GM21737 (cell line): ENCODE results near the gene ISCA2.
A peak's percentile ranks its signal among the peaks of the same experiment; 100 is the strongest.
"Not testable (repeated sequence)": the region's sequence is repeated elsewhere in the genome, so short reads cannot be mapped to it uniquely, and the experiment has no call there.

Experiments used
- ATAC-seq: cut with Tn5 transposase; IDR thresholded peaks from one replicate; pipeline ENCODE4 v1.9.1; 2021; ENCODE audit warnings: mild to moderate bottlenecking, moderate library complexity; ENCODE audit not compliant: unreplicated experiment

ISCA2 gene, protein sequence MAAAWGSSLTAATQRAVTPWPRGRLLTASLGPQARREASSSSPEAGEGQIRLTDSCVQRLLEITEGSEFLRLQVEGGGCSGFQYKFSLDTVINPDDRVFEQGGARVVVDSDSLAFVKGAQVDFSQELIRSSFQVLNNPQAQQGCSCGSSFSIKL

DNA sequence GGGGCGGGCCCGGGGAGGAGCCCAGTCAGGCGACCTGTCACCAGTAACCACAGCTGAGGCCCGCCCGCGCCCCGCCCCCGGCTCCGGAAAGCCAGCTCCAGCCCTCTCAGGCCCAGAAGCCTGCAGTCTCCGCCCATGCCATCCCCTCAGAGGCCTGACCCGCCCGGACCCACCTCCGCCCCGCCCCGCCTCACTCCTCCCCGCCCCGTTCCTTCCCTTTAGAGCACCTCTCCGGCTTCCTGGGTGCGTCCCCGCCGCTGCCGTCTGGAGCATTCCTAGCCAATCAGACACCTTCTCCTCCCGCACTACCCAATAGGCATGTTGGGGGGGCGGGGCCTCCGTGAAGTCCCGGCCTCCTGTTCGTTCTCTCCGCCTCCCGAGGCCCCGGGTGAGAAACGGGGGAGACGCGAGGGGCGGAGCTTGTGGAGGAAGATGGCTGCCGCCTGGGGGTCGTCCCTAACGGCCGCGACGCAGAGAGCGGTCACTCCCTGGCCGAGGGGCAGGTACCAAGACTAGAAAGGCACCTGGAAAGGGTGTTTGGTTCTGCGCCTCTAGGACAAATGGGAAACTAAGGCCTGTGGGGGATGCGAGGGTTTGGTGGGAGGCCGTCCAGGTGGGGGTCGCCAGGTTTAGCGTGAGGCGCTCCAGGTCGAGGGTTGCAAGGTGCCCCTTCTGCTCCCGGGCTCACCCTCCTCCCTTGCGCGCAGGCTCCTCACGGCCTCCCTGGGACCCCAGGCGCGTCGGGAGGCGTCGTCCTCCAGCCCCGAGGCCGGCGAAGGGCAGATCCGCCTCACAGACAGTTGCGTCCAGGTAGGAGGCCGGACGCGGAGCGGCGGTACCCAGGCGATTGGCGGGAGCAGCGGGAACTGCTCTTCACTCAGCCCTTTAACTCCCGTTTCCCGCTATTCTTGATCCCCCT lies at the start of gene ISCA2:
TSS of gene ISCA2 (plus strand) at position 423 of the 919 bp plus-strand sequence. CDS start at position 433, 10 bp downstream.
- peak; percentile 84 for ATAC-seq

DNA sequence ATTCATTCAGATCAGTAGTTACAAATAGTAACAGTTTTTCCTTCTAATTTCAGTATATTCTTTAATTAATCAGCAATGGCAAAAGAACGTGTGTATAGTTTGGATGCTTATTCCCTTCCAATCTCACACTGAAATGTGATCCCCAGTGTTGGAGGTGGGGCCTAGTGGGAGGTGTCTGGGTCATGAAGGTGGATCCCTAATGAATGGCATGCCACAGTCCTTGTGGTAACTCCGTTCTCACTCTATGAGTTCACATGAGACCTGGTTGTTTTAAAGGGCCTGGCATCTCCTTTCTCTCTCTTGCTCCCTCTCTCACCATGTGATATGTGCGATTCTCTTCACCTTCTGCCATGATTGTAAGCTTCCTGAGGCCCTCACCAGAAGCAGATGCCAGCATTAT lies 48.7 kb upstream of the ISCA2 start:
- no peak for ATAC-seq

DNA sequence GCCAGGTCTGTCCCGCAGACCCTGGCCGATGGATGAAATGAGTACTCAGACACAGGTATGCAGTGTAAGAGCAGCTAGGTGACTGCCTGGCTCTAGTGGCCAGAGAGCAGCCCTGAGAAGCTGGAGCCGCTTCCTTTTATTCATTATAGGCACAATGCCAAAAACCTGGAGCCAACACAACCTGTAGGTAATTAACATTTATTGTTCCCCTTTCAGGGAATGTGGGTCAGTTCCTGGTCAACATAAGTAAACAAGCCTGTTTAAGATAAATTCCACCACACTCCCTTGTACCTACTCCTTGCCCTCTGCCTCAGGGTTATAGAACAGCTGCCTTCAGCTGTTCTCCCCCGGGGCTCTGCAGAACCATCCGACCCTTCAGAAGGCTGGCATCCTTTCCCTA lies 39.2 kb upstream of the ISCA2 start:
- ATAC-seq, result not testable (repeated sequence)

DNA sequence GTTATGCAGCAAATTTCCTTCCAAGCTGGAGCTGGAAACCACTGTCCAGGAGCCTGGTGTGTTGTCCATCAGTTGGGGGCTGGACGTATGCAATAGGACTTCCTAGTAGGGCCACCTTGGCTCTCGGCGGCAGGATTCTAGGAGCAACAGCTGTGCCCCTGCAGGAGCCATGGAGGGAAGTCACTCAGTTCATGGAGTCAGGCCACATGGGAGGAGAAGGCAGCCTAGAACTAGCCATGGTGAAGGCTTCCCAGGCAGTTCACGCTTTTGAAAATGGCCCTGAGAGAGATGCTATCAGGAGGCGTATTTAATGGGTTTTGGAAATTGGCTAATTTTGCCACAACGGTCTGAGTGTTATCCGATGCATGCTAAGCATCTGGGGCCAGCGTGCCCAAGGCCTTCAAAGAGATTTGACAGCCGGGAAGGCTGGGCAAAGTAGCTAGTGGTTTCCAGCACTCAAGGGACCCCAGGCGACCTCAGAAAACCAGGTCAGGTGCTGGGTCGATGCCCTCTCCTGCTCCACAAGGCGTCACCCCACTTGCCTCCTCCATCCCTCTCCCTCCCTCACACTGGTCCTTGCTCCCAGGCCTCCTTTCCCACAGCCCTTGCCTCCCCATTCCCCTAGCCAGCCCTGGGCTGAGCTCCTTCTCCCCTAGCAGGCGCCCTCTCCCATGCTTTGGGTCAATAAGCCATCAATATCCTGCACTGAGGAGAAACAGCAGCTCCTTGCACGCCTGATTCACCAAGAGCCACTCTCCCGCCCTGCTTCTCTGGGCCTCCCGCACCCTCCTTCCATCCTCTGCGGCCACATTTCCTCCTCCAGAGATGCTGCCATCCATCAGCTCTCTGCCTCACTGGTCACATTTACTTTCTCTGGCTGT lies 36.6 kb upstream of the ISCA2 start:
- no peak for ATAC-seq

DNA sequence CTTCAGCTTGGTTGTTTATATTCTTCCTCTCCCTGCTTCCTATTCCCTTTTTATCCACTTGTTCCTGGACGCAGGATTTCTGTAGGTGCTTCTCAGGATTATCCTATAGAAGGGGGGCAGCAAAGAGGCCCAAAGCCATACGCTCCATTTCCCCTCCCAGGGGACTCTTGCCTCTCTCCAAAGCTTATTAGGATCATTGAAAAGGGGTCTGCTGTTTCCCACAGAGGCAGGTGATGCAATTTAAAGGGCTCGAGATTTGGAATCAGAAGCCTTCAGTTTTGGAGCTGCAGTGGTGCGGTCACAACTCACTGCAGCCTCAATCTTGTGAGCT lies 36.0 kb upstream of the ISCA2 start:
- no peak for ATAC-seq

DNA sequence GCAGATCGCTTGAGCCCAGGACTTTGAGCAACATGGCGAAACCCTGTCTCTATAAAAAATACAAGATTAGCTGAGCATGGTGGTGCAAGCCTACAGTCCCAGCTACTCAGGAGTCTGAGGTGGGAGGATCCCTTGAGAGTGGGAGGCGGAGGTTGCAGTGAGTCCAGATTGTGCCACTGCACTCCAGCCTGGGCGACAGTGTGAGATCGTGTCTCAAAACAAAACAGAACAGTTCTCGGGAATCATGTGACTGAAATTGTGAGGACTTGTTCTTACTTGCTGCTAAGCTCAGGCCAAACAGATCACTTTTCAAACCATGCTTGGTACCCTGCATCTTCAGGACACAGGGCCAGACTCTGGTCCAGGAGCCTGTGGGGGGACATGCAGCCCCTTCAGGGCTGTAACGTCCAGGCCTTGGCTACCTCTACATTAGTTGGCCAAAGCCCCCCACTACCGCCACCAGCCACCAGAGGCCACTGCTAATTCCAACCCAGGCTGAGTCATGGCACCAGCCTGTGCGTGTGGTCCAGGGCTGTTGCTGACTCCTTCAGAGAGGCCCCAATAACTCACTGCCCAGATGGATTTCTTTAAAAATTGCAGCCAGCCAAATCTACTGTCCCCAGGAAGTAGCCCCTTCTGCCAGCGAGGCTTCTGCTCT lies 34.1 kb upstream of the ISCA2 start:
- no peak for ATAC-seq

DNA sequence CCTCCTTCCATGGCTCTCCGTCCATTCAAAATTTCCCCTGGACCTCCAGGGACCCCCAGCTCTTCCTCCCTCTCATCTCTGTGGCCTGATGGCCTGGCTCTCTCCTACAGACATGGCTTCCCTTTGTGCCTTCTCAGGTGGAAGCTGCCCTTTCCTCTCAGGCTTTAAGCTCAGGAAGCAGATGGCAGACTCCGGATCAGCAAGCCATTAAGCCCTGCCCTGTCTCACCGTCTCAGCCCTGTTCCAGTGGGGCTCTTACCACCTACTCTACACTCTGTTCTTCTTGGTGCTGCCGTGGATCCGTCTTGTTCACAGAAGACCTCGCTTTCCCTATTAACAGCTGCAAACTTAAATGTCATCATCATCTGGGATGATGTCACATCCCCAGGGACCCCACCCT lies 33.6 kb upstream of the ISCA2 start:
- ATAC-seq, result no peak

DNA sequence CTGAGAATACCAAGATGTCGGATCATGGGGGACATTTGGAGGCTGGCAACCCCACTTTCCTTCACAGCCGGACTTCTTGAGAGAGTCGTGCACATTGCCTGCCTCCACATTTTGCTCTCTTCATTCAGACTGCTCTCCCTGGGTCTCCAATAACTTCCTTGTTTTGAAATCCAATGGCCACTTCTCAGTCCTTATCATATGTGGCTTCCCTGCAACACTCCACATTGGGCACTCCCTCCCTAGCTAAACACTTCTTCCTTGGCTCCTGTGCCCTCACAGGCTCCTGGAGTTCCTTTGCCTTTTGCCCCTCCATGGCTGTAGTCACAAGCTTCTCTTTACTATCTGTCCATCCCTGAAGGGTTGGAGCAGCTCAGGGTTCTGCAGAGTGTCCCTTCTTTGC lies 30.6 kb upstream of the ISCA2 start:
- no peak for ATAC-seq

DNA sequence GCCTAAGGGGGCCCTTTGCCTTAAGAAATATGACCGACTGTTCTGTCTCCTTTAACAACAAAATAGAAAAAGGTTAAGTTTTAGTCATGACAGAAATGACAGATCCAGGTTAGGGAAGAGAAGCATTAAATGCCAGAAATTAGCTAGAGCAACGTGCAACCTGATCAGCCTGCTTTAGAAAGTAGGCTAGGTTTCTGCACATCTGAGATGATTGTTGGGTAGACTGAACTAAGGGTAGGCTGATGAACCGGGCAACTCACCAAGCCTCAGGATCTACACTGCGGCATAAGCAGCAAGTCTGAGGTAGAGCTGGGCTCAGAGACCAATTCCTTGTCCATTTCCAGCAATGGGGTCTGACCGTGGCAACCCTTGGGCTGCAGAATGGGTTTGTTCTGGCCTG lies 29.9 kb upstream of the ISCA2 start:
- ATAC-seq, result no peak

DNA sequence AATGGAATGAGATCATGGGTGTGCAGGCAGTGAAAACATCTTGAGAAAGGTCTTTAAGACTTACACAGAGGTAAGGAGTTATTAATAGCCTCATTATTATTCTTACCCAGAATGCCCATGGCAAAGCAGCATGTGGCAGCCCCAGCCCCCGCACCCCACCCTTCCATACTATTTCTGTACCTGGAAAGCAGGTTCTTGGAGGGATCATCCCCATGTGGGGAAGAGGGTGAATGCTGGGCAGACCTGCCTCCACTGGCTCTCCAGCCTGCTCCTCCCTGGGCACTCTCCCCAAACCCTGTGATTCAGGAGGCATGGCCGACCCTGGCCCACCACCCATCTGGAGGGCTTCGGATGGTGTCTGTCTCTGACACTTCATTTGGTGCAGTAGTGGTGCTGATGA lies 28.8 kb upstream of the ISCA2 start:
- ATAC-seq, result no peak

DNA sequence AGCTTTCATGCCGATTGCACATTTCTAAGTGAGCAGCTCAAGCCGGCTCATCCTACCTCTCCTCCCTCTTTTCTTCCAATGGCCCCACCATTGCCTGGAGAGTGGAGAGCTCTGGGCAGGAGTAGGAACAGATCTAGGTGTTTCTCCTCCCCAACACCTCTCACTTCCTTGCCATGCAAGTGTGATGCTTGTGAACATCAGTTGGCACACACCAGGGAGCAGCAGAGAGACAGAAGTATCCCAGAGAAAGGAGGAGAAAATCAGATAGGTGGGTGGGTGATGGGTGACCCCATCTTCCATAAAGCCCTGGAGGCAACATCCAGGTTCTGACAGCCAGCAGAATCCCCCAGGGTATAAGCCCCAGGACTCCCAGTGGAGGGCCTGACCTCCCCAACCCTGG lies 28.2 kb upstream of the ISCA2 start:
- ATAC-seq, result no peak

DNA sequence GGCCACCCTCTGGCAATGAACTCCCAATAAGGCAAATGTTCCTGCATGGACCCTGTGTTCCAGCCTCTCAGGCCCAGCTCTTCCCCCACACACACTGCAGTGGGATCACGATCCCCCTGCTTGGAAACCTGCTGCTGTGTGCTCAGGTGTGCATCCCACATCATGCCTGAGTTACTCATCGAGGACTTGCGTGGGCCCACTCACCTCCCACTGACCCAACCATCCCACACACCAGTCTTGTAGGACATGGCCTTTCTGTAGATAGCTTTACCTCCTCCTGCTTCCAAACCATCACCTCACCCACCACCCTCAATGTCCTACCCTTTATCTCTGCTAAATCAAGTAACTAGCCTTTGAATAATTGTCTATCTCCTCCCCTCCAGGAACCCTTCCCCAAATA lies 25.1 kb upstream of the ISCA2 start:
- no peak for ATAC-seq

DNA sequence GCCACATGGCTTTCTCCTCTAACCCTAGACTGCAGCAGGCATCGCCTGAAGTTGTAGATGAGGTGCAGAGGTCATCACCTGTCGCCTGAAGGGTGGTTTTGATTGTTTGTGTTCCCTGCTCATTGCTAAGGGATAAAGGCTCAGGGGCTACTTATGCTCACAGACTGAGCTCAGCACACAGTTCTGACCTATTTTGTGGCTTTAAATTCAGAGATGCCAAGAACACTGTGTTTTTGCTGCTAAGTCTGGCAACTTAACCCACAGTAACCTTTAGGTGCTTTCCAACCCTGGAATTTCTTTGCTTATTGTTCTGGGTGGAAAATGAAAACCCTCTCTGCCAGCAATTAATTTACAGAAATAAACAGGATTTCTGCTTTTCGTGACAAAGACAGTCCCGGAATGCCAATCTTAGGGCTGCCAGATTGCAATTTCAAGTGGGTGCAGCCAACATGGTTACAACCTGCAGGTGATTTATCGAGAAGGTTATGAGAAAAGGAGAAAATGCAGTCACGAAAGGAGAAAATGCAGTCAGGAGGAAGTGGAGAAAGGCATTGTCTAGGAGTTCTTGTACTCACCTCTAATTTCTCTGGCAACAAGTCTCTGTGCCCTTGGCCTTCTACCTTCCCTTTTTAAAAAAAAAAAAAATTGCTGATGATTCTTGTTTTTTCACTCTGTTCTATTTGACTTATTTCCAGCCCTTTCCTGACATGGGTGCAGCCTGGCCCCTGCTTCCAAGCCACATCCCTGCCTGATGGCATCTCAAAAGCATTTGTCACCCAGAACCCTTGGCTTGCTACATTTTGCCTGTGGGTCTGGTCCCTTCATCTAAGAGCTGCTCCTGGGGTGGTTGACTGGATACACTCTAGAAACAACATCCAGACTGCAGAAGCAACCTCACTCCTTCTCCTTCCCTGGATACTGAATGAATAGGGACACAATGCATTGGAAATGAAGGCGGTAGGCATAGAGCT lies 23.7 kb upstream of the ISCA2 start:
- no peak for ATAC-seq

DNA sequence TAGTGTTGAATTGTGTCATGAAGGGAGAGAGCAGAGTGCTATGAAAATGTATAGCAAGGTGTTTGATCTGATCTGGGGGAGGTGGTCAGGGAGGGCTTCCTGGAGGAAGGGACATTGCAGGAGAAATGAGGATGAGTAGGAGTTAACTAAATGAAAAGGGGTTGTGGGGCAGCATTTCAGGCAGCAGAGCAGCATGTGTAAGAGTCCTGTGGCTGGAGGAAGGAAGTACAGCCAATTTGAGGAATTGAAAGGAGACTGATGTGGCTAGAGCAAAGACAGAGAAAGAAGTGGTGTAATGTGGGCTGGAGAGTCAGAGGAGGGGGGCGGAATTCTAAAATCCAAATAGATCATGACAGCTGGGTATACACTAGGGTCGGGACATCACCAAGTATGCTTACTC lies 21.0 kb upstream of the ISCA2 start:
- ATAC-seq, result no peak

DNA sequence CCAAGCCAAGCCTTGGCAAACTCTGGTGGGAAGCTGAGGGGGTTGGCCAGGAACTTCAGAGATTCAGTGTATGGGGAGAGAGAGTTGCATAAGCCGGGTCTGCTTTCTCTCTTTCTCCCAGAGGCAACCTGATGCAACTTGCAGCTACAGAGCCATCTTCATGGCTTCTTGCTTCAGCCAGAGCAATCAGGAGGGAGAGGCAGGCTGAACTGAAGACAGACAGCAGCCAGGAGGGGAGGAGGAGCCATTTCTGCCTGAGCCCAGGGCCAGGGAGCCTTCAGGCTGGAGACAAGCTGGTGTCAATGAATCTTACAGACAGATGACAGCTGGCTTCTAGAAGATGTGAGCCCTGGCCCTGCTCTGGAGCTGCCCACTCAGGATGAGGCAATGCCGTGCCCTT lies 19.2 kb upstream of the ISCA2 start:
- no peak for ATAC-seq

DNA sequence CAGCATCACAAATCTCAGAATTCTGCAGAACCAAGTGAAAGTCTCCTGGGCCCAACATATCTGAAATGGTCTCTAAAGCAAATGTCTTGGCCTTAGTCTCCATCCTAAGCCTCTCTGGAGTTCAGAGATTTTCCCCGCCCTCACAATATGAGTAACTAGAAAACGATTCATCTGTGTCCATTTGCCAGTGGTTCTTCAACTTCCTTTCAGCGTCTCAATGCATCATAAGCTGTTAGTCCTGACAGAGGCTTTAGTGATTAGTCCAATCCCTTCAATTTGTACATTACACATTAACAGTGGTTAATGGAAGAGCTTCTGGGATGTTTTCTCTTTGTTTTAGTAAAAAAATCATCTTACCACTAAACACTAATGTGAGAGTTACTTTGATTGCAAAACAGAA lies 17.9 kb upstream of the ISCA2 start:
- no peak for ATAC-seq

DNA sequence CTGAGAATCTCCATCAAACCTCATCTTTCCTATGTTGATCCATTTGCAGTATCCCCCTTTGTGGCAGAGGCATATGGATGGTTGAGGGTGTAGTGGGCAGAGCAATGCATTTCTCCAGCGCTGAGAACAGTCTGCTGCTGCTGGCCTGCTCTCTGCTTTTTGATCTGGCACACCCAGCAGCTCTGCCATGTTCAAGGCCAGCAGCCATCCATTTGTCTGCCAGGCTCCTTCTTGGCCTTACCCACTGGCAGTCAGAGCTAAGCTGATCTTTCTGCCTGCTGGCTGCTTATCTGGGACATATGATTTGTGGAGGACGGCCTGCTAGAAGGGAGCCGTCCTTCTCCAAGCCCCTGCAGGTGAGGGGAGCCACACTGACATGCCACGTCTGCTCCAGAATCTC lies 17.5 kb upstream of the ISCA2 start:
- ATAC-seq, result no peak

DNA sequence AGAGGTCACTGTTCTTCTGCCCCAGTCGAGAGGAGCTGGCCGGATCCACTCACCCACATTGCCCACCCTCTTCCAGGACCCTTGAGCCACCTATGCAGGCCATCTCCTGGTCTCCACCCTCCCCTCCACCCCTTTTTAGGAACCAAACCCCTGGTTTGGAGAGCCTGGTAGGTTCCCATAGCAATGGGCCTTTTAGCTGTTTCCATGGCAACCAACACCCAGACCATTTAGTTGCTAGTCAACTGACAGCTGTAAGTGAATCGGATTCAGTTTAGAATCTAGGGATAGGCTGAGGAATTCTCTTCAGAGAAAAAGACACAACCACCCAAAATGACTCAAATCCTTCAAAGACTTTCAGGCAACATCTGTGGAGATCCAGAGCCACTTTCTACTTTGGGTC lies 17.0 kb upstream of the ISCA2 start:
- ATAC-seq, result no peak

DNA sequence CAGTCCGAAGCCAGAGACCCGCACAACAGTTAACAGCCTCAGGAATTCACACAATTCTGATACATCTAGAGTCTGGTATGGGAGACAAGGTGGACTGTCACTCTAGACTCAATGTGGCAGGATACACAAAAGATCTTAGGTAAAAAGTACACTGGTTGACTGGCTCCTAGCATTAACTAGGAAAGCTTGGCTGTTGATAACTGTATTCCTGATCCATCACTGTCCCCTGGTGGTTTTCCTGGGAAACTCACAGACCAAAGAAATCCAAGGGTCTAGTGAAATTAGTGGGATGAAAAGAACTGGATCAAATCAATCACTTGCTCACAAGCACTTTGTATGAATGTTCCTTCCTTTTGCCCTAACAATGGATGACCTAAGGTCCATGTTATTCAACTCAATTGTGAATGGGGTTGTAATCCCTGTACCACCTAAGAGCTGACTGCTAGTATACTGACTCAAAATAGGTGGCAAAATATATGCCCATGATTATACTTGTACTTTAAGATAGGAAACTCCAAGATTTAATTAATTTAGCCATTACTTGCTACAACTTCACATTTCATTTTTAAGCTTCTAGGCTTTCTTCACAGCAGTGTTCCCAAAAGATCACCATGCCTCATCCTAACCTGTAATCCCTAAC lies 14.4 kb upstream of the ISCA2 start:
- ATAC-seq, result no peak

DNA sequence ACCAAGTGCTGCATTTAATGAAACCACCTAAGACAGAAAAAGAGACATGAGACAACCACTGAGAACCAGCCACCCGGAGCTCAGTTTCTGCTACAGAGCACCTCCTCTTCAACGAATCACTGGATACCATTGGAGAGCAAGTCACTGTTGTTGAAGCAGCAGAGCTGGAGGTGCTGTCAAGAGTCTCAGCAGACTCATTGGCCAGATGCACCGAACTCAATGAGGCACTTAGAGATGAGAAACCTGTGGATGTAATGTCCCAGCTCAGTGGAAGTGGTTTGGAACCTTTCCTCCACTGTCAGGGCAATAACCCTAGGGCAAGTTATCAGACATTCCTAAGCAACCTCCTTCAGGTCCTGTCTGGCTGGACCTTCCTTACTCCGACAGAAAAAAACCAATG lies 13.5 kb upstream of the ISCA2 start:
- no peak for ATAC-seq
